ENCODE data around the gene GPR6. TPM values are rescaled to one million over a fixed set of nuclear protein-coding genes. Genes with fewer than 3 reads are reported as not detected.

GPR6 gene
- polyA plus RNA-seq, 3 donors, result not detected

GRCh38 chr6:110017306-110017705 is 39.2 kb downstream of the GPR6 start:
- Histone ChIP-seq H3K4me1 (ENCODE audit: control insufficient read depth in 1 of 2, insufficient read depth in 2 of 2, low read length in 2 of 2) (peaks cover 0 to 7% of the 10 kb centered on the region in 2 donors), H3K36me3 (replicated peaks in 1 of 2; ENCODE audit: control insufficient read depth in 1 of 2, insufficient read depth in 2 of 2, low read length in 2 of 2) (no peaks in the 10 kb centered on the region), H3K79me2 (ENCODE audit: insufficient read depth, low read length) (no peaks in the 10 kb centered on the region), H3K9me3 (replicated peaks in 1 of 2; ENCODE audit: control insufficient read depth in 1 of 2, insufficient read depth in 1 of 2, low read length in 2 of 2) (no peaks in the 10 kb centered on the region), H4K20me1 (ENCODE audit: insufficient read depth, low read length) (no peaks in the 10 kb centered on the region), H2AFZ (ENCODE audit: insufficient read depth, low read depth, low read length, poor library complexity, severe bottlenecking) (no peak overlapping the region), H3K4me3 (replicated peaks in 1 of 3; ENCODE audit: low read depth in 2 of 3, low read length in 3 of 3) (no peak overlapping the region), H3K9ac (ENCODE audit: insufficient read depth, low read length, poor library complexity, severe bottlenecking) (no peak overlapping the region), H3K27me3 (ENCODE audit: control insufficient read depth in 2 of 2, insufficient read depth in 2 of 2, low read length in 2 of 2) (no peaks in the 10 kb centered on the region), H3K4me2 (replicated peaks; ENCODE audit: extremely low read depth, low read length, poor library complexity, severe bottlenecking) (no peak overlapping the region), H3K27ac (ENCODE audit: low read depth in 1 of 2, low read length in 2 of 2) (no peak overlapping the region)
- Mint-ChIP-seq H3K36me3 (no peaks in the 10 kb centered on the region), H3K9me3 (peaks cover 0 to 5% (median 0%) of the 10 kb centered on the region in 7 donors), H3K4me3 (peak overlapping the region in 1 of 2 donors; percentile 13), H3K4me1 (peaks cover 7% of the 10 kb centered on the region), H3K27ac (no peak overlapping the region), H3K27me3 (ENCODE audit: low read depth in 3 of 3) (peaks cover 0 to 2% (median 0%) of the 10 kb centered on the region in 3 donors)
- intact Hi-C loops (cut with micrococcal nuclease), result no loop called here
- no peak for DNase-seq
- no peak for TF ChIP-seq CTCF (IDR thresholded peaks at IDR 0.05)
- 97% methylated on average over 5 of the region's 6 CpGs for WGBS (ENCODE audit: insufficient coverage)

GRCh38 chr6:110017946-110018345 is 39.8 kb downstream of the GPR6 start:
- DNase-seq, result no peak
- no peak overlapping the region for H3K4me3 ChIP-seq (replicated peaks in 1 of 3; ENCODE audit: low read depth in 2 of 3, low read length in 3 of 3)
- H3K36me3 Mint-ChIP-seq, result no peaks in the 10 kb centered on the region
- H3K4me3 Mint-ChIP-seq, result no peak overlapping the region
- intact Hi-C loops (cut with micrococcal nuclease), result no loop called here
- H2AFZ ChIP-seq (ENCODE audit: insufficient read depth, low read depth, low read length, poor library complexity, severe bottlenecking), result no peak overlapping the region
- H3K9me3 ChIP-seq (replicated peaks in 1 of 2; ENCODE audit: control insufficient read depth in 1 of 2, insufficient read depth in 1 of 2, low read length in 2 of 2), result no peaks in the 10 kb centered on the region
- H3K4me1 Mint-ChIP-seq, result peaks cover 7% of the 10 kb centered on the region
- no peaks in the 10 kb centered on the region for H3K79me2 ChIP-seq (ENCODE audit: insufficient read depth, low read length)
- no peak overlapping the region for H3K27ac Mint-ChIP-seq
- H3K9me3 Mint-ChIP-seq, result peaks cover 0 to 5% (median 0%) of the 10 kb centered on the region in 7 donors
- H3K27me3 ChIP-seq (ENCODE audit: control insufficient read depth in 2 of 2, insufficient read depth in 2 of 2, low read length in 2 of 2), result no peaks in the 10 kb centered on the region
- peaks cover 0 to 7% of the 10 kb centered on the region in 2 donors for H3K4me1 ChIP-seq (ENCODE audit: control insufficient read depth in 1 of 2, insufficient read depth in 2 of 2, low read length in 2 of 2)
- TF ChIP-seq CTCF (IDR thresholded peaks at IDR 0.05), result no peak
- H3K27ac ChIP-seq (ENCODE audit: low read depth in 1 of 2, low read length in 2 of 2), result no peak overlapping the region
- no peak overlapping the region for H3K9ac ChIP-seq (ENCODE audit: insufficient read depth, low read length, poor library complexity, severe bottlenecking)
- WGBS (ENCODE audit: insufficient coverage), result 100% methylated on average over 2 of the region's 7 CpGs
- peaks cover 0 to 2% (median 1%) of the 10 kb centered on the region in 3 donors for H3K27me3 Mint-ChIP-seq (ENCODE audit: low read depth in 3 of 3)
- no peaks in the 10 kb centered on the region for H4K20me1 ChIP-seq (ENCODE audit: insufficient read depth, low read length)
- H3K4me2 ChIP-seq (replicated peaks; ENCODE audit: extremely low read depth, low read length, poor library complexity, severe bottlenecking), result no peak overlapping the region
- no peaks in the 10 kb centered on the region for H3K36me3 ChIP-seq (replicated peaks in 1 of 2; ENCODE audit: control insufficient read depth in 1 of 2, insufficient read depth in 2 of 2, low read length in 2 of 2)

Data from CD14-positive monocyte (primary cell).